ENCODE measurements around the gene GRID1.

DNA sequence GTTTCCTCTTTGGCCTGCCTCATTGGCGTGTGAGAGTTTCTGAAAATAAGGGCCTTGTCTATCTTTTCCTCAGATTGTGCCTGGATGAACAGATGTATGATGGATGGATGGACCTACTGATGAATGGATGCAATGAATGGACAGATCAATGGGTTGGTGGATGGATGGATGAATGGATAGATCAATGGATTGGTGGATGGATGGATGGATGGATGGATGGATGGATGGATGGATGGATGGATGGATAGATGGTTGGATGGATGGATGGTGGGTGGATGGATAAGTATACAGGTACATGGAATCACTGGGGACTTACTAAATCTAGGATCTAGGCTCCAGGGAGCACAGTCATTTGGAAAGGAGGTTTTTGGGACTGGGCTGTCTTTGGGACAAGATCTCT lies 331.9 kb downstream of the GRID1 start:
- TF ChIP-seq GATA2 (IDR thresholded peaks at IDR 0.05; ENCODE audit: low read depth, low read length), result no peak
- no peak for TF ChIP-seq GATA3 (IDR thresholded peaks at IDR 0.05; ENCODE audit: low read depth, low read length)

Data from SH-SY5Y (cell line).